Measurements from ENCODE around the gene CRELD1. TPM values are rescaled to one million over a fixed set of nuclear protein-coding genes. Genes with fewer than 3 reads are reported as not detected.

Gene CRELD1
- total RNA-seq, 6 experiments from 2014 or later: 11.3 to 22.6 (median 12.4) TPM

- H3K27me3 Mint-ChIP-seq (ENCODE audit: insufficient read depth): peaks cover 1% of the 10 kb centered on the region; the same call in 1 of the 2 replicates
- TF ChIP-seq CTCF (IDR thresholded peaks at IDR 0.05): no peak
- peak overlapping the region; percentile 36; the same call in 1 of the 2 replicates for H3K4me3 Mint-ChIP-seq
- H3K4me1 Mint-ChIP-seq (ENCODE audit: low read depth): peaks cover 9% of the 10 kb centered on the region; the same call in 1 of the 2 replicates
- no peaks in the 10 kb centered on the region for H3K9me3 Mint-ChIP-seq
- no peak overlapping the region for H3K27ac Mint-ChIP-seq
- H3K36me3 Mint-ChIP-seq (ENCODE audit: low read depth): peaks cover 4% of the 10 kb centered on the region; the same call in 1 of the 2 replicates
- DNase-seq: no peak
These were observed 11.7 kb downstream of the CRELD1 start for GRCh38 chr3:9945358-9945757.

GRCh38 chr3:9946112-9947024 is 12.7 kb downstream of the CRELD1 start:
- Mint-ChIP-seq H3K27me3 (ENCODE audit: insufficient read depth) (peaks cover 1% of the 10 kb centered on the region; the same call in 1 of the 2 replicates), H3K4me1 (ENCODE audit: low read depth) (peaks cover 12% of the 10 kb centered on the region), H3K4me3 (peak overlapping the region; percentile 88), H3K9me3 (no peaks in the 10 kb centered on the region), H3K27ac (peak overlapping the region; percentile 65), H3K36me3 (ENCODE audit: low read depth) (peaks cover under 1% of the 10 kb centered on the region; the same call in 1 of the 2 replicates)
- DNase-seq: peak; percentile 81
- TF ChIP-seq CTCF (IDR thresholded peaks at IDR 0.05): peak; percentile 76

- peak; percentile 73 for TF ChIP-seq CTCF (IDR thresholded peaks at IDR 0.05)
- Mint-ChIP-seq H3K27me3 (ENCODE audit: insufficient read depth) (peaks cover 1% of the 10 kb centered on the region; the same call in 1 of the 2 replicates), H3K27ac (peak overlapping the region; percentile 59; the same call in 1 of the 2 replicates), H3K4me3 (peak overlapping the region; percentile 90), H3K4me1 (ENCODE audit: low read depth) (peaks cover 16% of the 10 kb centered on the region), H3K9me3 (no peaks in the 10 kb centered on the region), H3K36me3 (ENCODE audit: low read depth) (no peaks in the 10 kb centered on the region; the same call in 1 of the 2 replicates)
- peak; percentile 75 for DNase-seq
These were observed 13.7 kb downstream of the CRELD1 start for GRCh38 chr3:9947025-9947995.

GRCh38 chr3:9948586-9948985 is 15.0 kb downstream of the CRELD1 start:
- no peak for TF ChIP-seq CTCF (IDR thresholded peaks at IDR 0.05)
- Mint-ChIP-seq H3K4me3 (no peak overlapping the region; the same call in 1 of the 2 replicates), H3K36me3 (ENCODE audit: low read depth) (no peaks in the 10 kb centered on the region; the same call in 1 of the 2 replicates), H3K9me3 (no peaks in the 10 kb centered on the region), H3K27me3 (ENCODE audit: insufficient read depth) (peaks cover 1% of the 10 kb centered on the region; the same call in 1 of the 2 replicates), H3K4me1 (ENCODE audit: low read depth) (peaks cover 16% of the 10 kb centered on the region), H3K27ac (no peak overlapping the region)
- DNase-seq: no peak

GRCh38 chr3:9949115-9949514 is 15.5 kb downstream of the CRELD1 start:
- Mint-ChIP-seq H3K9me3 (no peaks in the 10 kb centered on the region), H3K36me3 (ENCODE audit: low read depth) (no peaks in the 10 kb centered on the region; the same call in 1 of the 2 replicates), H3K4me1 (ENCODE audit: low read depth) (peaks cover 16% of the 10 kb centered on the region), H3K4me3 (no peak overlapping the region), H3K27ac (no peak overlapping the region), H3K27me3 (ENCODE audit: insufficient read depth) (peaks cover 1% of the 10 kb centered on the region)
- DNase-seq: no peak
- TF ChIP-seq CTCF (IDR thresholded peaks at IDR 0.05): no peak

Measured in HFFc6 (cell line).